K562 (cell line): ENCODE data around the gene SEZ6. TPM values are rescaled to one million over a fixed set of nuclear protein-coding genes. Genes with fewer than 3 reads are reported as not detected.

Source experiments
- ATAC-seq: fragments of 200-7000 bp; cut with Tn5 transposase; 3 replicates; pipeline ENCODE4 v1.9.1; 2020; ENCODE audit warnings: moderate library complexity
- BruUV-seq: library from RNA; stranded (reverse); fragments of 400-500 nt; replicated peaks from 2 replicates; lab custom pipeline; 2021; lab: Mats Ljungman, UMichigan
- CTCF ChIA-PET: fragments of 300-600 bp; formaldehyde crosslinking; extraction: SDS; loops from one replicate; lab custom pipeline; 2021; ENCODE audit warnings: low intra/inter-chr PET ratio; lab: Yijun Ruan, JAX
- POLR2A ChIA-PET: fragments of 300-600, 350-650 bp; sonication (Branson Sonifier 250); formaldehyde crosslinking; extraction: SDS; loops from one replicate; lab custom pipeline; 2021; ENCODE audit warnings: antibody characterized with exemption, inconsistent platforms; lab: Yijun Ruan, JAX
- DNase-seq, 4 experiments: peaks; one replicate each; pipeline versions ENCODE4 v3.0.0 to v3.0.0-alpha.2; 2011 to 2018; ENCODE audit warnings: low spot score in 3 of 4, mixed read lengths in 3 of 4; ENCODE audit errors: extremely low read depth in 1 of 4
- FAIRE-seq: peaks from 2 replicates; lab custom pipeline; 2011; peaks lifted over from hg19 to GRCh38; lab: Jason Lieb, UNC
- H2AFZ ChIP-seq: 2 replicates; pipeline ENCODE4 v1.6.0; 2011; ENCODE audit warnings: low read depth, low read length, control low read depth, inconsistent platforms
- H3K27ac ChIP-seq: fragments of 200-600 bp; 3 replicates; pipeline ENCODE4 v1.8.0; 2011; ENCODE audit warnings: low read depth, mild to moderate bottlenecking, control low read depth, inconsistent platforms, low read length, moderate library complexity, mixed read lengths; ENCODE audit errors: extremely low read depth
- H3K27me3 ChIP-seq, 2 experiments: fragments of 300-600 bp in 1 of 2; 2 replicates in 1 of 2; 3 replicates in 1 of 2; pipeline versions ENCODE4 v1.6.0 to v1.8.0; 2011; ENCODE audit warnings: inconsistent platforms in 2 of 2, low read length in 2 of 2, mild to moderate bottlenecking in 1 of 2, mixed read lengths in 1 of 2, moderate library complexity in 1 of 2; ENCODE audit not compliant: control insufficient read depth in 2 of 2, insufficient read depth in 2 of 2
- H3K36me3 ChIP-seq: fragments of 300-600 bp; 3 replicates; pipeline ENCODE4 v1.8.0; 2011; ENCODE audit warnings: mild to moderate bottlenecking, low read length, inconsistent platforms; ENCODE audit not compliant: control insufficient read depth, insufficient read depth
- H3K4me1 ChIP-seq, 2 experiments: fragments of 200-600 bp in 1 of 2; replicated peaks in 1 of 2; 2 replicates in 1 of 2; 3 replicates in 1 of 2; pipeline versions ENCODE4 v1.5.1 to v1.8.0; 2011; ENCODE audit warnings: inconsistent platforms in 2 of 2, low read length in 2 of 2, mild to moderate bottlenecking in 1 of 2, mixed read lengths in 1 of 2, moderate library complexity in 1 of 2; ENCODE audit not compliant: control insufficient read depth in 2 of 2, insufficient read depth in 2 of 2
- H3K4me2 ChIP-seq: 2 replicates; pipeline ENCODE4 v1.6.1; 2011; ENCODE audit warnings: low read length, control low read depth, inconsistent platforms, mixed read lengths; ENCODE audit not compliant: insufficient read depth
- H3K4me3 ChIP-seq: fragments of 200-600 bp; sonication (generic), shearing (Covaris generic); 2 replicates; pipeline ENCODE4 v1.5.1; 2016; ENCODE audit warnings: control low read depth, inconsistent platforms
- H3K79me2 ChIP-seq: fragments of 200-600 bp; 3 replicates; pipeline ENCODE4 v1.8.0; 2011; ENCODE audit warnings: low read length, inconsistent platforms; ENCODE audit not compliant: control insufficient read depth, insufficient read depth
- H3K9ac ChIP-seq, 2 experiments: 2 replicates each; pipeline versions ENCODE4 v1.6.0 to v1.6.1; 2011; ENCODE audit warnings: low read depth in 2 of 2, low read length in 2 of 2, control low read depth in 1 of 2, inconsistent platforms in 1 of 2, mild to moderate bottlenecking in 1 of 2, mixed read lengths in 1 of 2; ENCODE audit not compliant: insufficient read depth in 1 of 2
- H3K9me1 ChIP-seq: one replicate; pipeline ENCODE4 v1.6.0; 2011; ENCODE audit warnings: inconsistent platforms, mild to moderate bottlenecking, low read length, moderate library complexity; ENCODE audit not compliant: control insufficient read depth, insufficient read depth
- H3K9me3 ChIP-seq: replicated peaks from 2 replicates; pipeline ENCODE4 v1.5.1; 2011; ENCODE audit warnings: low read depth, low read length, inconsistent platforms; ENCODE audit not compliant: control insufficient read depth, insufficient read depth
- H4K20me1 ChIP-seq: replicated peaks from 2 replicates; pipeline ENCODE4 v1.6.1; 2011; ENCODE audit warnings: low read length, inconsistent platforms, mixed read lengths; ENCODE audit not compliant: control insufficient read depth, insufficient read depth
- C11orf30 ChIP-seq: fragments of 450-650 bp; IDR thresholded peaks from 2 replicates; pipeline ENCODE4 v1.6.1; 2016; ENCODE audit warnings: low read depth, mild to moderate bottlenecking
- CHD4 ChIP-seq: fragments of 200-600 bp; sonication (generic); IDR thresholded peaks from 3 replicates; pipeline ENCODE4 v1.6.1; 2012; ENCODE audit warnings: low read depth, mild to moderate bottlenecking, mixed read lengths, low read length, inconsistent platforms; ENCODE audit not compliant: insufficient read depth, insufficient replicate concordance, poor library complexity, severe bottlenecking
- CSDE1 ChIP-seq, 2 experiments: fragments of 450-650 bp; IDR thresholded peaks; 2 replicates each; pipeline ENCODE4 v1.6.1; 2016; ENCODE audit warnings: mild to moderate bottlenecking in 1 of 2
- FOXJ2 ChIP-seq: fragments of 200-800 bp; sonication (Bioruptor generic); IDR thresholded peaks from 2 replicates; pipeline ENCODE4 v1.6.1; 2016; ENCODE audit warnings: missing genetic modification characterization, missing compliant biosample characterization
- FOXO4 ChIP-seq: fragments of 450-650 bp; formaldehyde crosslinking; IDR thresholded peaks from 2 replicates; pipeline ENCODE4 v1.4.0; 2020; ENCODE audit warnings: mild to moderate bottlenecking, moderate library complexity
- GTF3C2 ChIP-seq: IDR thresholded peaks from 3 replicates; pipeline ENCODE4 v1.6.1; 2011; ENCODE audit warnings: borderline replicate concordance, mild to moderate bottlenecking, moderate library complexity; ENCODE audit not compliant: insufficient read length; ENCODE audit errors: extremely low read depth
- MTF1 ChIP-seq: fragments of 250-450 bp; sonication (Bioruptor Pico); IDR thresholded peaks from 2 replicates; pipeline ENCODE4 v1.9.0; 2021; ENCODE audit warnings: moderate library complexity, mild to moderate bottlenecking, inconsistent platforms, borderline replicate concordance
- RB1 ChIP-seq: fragments of 450-650 bp; IDR thresholded peaks from 2 replicates; pipeline ENCODE4 v1.6.1; 2017; ENCODE audit warnings: low read depth, mild to moderate bottlenecking
- TFE3 ChIP-seq: fragments of 450-650 bp; formaldehyde crosslinking; IDR thresholded peaks from 2 replicates; pipeline ENCODE4 v1.4.0; 2020; ENCODE audit warnings: mild to moderate bottlenecking, mixed read lengths
- ZBED1 ChIP-seq: IDR thresholded peaks from 2 replicates; pipeline ENCODE4 v1.6.1; 2014
- ZNF134 ChIP-seq: fragments of 250-450 bp; sonication (Bioruptor Pico); conservative IDR thresholded peaks from 2 replicates; pipeline ENCODE4 v1.4.0; 2020
- ZNF197 ChIP-seq: fragments of 200-800 bp; sonication (Bioruptor generic); IDR thresholded peaks from 2 replicates; pipeline ENCODE4 v1.6.1; 2016; ENCODE audit warnings: low read depth, missing genetic modification characterization, missing compliant biosample characterization
- ZNF282 ChIP-seq: sonication (generic); formaldehyde crosslinking; IDR thresholded peaks from 2 replicates; pipeline ENCODE4 v1.8.1; 2023; ENCODE audit warnings: missing genetic modification reagents
- WGBS: fragments of 100-300 bp; shearing (Covaris generic); methylation state at CpG from one replicate; pipeline ENCODE4 v1.1.6; 2016; ENCODE audit warnings: low coverage, mixed read lengths; ENCODE audit not compliant: insufficient coverage; ENCODE audit errors: missing lambda C conversion rate; 5-methylcytosine and 5-hydroxymethylcytosine counted together
- in situ Hi-C: fragments of 300-500 bp; cut with MboI; formaldehyde crosslinking; loops from 4 replicates; pipeline ENCODE4 v1.15.0; 2018; ENCODE audit warnings: inconsistent platforms, mixed read lengths
- intact Hi-C: fragments of 100-400 bp; cut with micrococcal nuclease; formaldehyde crosslinking; loops from 2 replicates; pipeline ENCODE4 v1.14.2; 2022
- polyA plus RNA-seq, 8 experiments: library from polyadenylated mRNA; depleted of rRNA in 4 of 8; stranded (reverse) in 5 of 8; unstranded in 3 of 8; fragments of >200 nt; fragmentation: Nextera tagmentation in 2 of 8; fragmentation: Illumina TruSeq in 1 of 8; extraction: Ambion mirVana in 2 of 8; extraction: Trizol in 1 of 8; gene quantifications; 2 replicates each; pipeline versions ENCODE4 v1.2.1 to v1.2.3, GENCODE V29; 2011 to 2014; ENCODE audit warnings: inconsistent platforms in 1 of 8, missing spikeins in 1 of 8
- total RNA-seq, 7 experiments: library from RNA; depleted of rRNA in 6 of 7; stranded (reverse); fragments of >200 nt in 6 of 7; fragmentation: Illumina TruSeq in 2 of 7; extraction: Trizol in 2 of 7; gene quantifications; 2 replicates each; pipeline versions ENCODE4 v1.2.1 to v1.2.3, GENCODE V29; 2011 to 2021; ENCODE audit warnings: low replicate concordance in 1 of 7

The SEZ6 gene
- total and polyA plus RNA-seq, 9 of the 15 experiments (the other 6 are each of a cell fraction or from before 2014, with no cell fraction given), result not detected

GRCh38 chr17:29041571-29041970, 35.7 kb upstream of the SEZ6 start:
- WGBS, result 58% methylated on average over 5 of the region's 6 CpGs
- no peaks in the 10 kb centered on the region for H4K20me1 ChIP-seq
- H3K27me3 ChIP-seq, result peaks cover 29 to 33% of the 10 kb centered on the region in 2 experiments
- ChIA-PET CTCF (interaction anchor here (0.6 kb wide), 1 partner anchor 26 kb away, joined by 3 read pairs; no protein-coding TSS in a partner anchor), POLR2A (interaction anchor here (1.2 kb wide), 1 partner anchor 25 kb away, joined by 5 read pairs; no protein-coding TSS in a partner anchor)
- no peaks in the 10 kb centered on the region for H3K79me2 ChIP-seq
- no peak overlapping the region for H2AFZ ChIP-seq
- no peak overlapping the region for H3K4me2 ChIP-seq
- FAIRE-seq, result no peak
- no peak for ATAC-seq
- H3K27ac ChIP-seq, result no peak overlapping the region
- H3K4me3 ChIP-seq, result no peak overlapping the region
- in situ Hi-C loops, result no loop called here
- no peak overlapping the region for H3K9ac ChIP-seq
- intact Hi-C loops, result no loop called here
- H3K4me1 ChIP-seq, result peaks cover 6 to 10% of the 10 kb centered on the region in 2 experiments; a peak in 4 of 5 replicates
- no peaks in the 10 kb centered on the region for H3K9me3 ChIP-seq
- BruUV-seq, result no TSS peak
- H3K36me3 ChIP-seq, result no peaks in the 10 kb centered on the region
- no peak for TF ChIP-seq TFE3 (CRISPR knock-in tag)
- TF ChIP-seq ZNF282 (CRISPR knock-in tag), result no peak
- no peak for TF ChIP-seq RB1
- no peak for TF ChIP-seq CHD4
- no peak for TF ChIP-seq ZNF197
- no peak for TF ChIP-seq GTF3C2
- TF ChIP-seq C11orf30, result no peak
- no peak for TF ChIP-seq FOXJ2 (tag)
- TF ChIP-seq MTF1 (CRISPR knock-in tag), result no peak
- no peak for TF ChIP-seq FOXO4 (CRISPR knock-in tag)
- no peak for TF ChIP-seq ZNF134
- no peak for TF ChIP-seq CSDE1 (IDR thresholded peaks at IDR 0.05)
- TF ChIP-seq ZBED1, result no peak
- DNase-seq, result no peak
- no peaks in the 10 kb centered on the region for H3K9me1 ChIP-seq
